ENCODE data around the gene BRAP.
"Not testable (repeated sequence)": the region's sequence is repeated elsewhere in the genome, so short reads cannot be mapped to it uniquely, and the experiment has no call there.

BRAP gene, protein sequence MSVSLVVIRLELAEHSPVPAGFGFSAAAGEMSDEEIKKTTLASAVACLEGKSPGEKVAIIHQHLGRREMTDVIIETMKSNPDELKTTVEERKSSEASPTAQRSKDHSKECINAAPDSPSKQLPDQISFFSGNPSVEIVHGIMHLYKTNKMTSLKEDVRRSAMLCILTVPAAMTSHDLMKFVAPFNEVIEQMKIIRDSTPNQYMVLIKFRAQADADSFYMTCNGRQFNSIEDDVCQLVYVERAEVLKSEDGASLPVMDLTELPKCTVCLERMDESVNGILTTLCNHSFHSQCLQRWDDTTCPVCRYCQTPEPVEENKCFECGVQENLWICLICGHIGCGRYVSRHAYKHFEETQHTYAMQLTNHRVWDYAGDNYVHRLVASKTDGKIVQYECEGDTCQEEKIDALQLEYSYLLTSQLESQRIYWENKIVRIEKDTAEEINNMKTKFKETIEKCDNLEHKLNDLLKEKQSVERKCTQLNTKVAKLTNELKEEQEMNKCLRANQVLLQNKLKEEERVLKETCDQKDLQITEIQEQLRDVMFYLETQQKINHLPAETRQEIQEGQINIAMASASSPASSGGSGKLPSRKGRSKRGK

DNA sequence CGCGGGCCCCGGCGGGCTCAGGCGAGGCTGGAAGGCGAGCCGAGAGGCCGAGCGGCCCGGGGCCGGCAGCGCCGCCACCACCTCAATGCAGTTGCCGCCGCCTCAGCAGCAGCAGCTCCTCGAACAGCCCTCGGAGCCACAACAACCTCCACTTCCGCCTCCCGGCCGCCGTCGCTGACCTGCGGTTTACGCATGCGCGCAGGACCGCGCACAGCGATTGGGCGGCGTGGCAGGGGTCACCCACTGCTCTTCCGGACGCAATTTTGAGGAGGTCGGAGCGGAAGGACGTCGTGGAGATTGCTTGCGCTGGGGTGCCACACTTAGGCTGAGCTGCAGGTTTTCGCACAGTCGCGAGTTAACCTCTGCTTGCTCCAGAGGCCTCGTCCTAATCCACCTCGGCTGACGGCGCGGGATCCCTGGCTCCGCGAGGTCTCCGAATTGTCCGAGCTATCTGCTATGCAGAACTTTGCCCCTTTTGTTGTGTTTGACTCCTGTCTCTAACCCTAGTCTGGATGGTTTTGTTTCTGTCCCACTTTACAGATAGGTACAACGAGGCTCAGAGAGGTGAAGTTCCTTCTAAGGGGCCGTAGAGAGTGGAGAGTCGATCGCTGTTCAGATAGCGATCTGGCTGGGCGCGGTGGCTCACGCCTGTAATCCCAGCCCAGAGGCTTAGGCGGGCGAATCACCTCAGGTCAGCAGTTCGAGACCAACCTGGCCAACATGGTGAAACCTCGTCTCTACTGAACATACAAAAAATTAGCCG, at the start of gene BRAP, which contains the start of gene ACAD10:
Gene BRAP (minus strand): TSS at position 146 of the 763 bp plus-strand sequence. CDS start 164 bp downstream, outside the sequence.
Gene ACAD10 (plus strand): TSS at position 243 of the 763 bp plus-strand sequence. CDS start 6,657 bp downstream, outside the sequence.
- ATAC-seq: peak; percentile 98
- Mint-ChIP-seq H3K9me3 (no peaks in the 10 kb centered on the region), H3K27ac (peak within 1 kb of the TSS; percentile 99 to 100), H3K4me1 (peaks cover 44% of the 10 kb centered on the region), H3K4me3 (peak within 1 kb of the TSS; percentile 95 to 99), H3K27me3 (no peaks in the 10 kb centered on the region)
- DNase-seq: peak; percentile 96

GRCh38 chr12:111733340-111733915, 47.7 kb upstream of the BRAP start:
- no peak for DNase-seq
- no peak for ATAC-seq
- no peaks in the 10 kb centered on the region for H3K9me3 Mint-ChIP-seq
- H3K27ac Mint-ChIP-seq: peak overlapping the region in 1 of 2 donors; percentile 67
- H3K4me1 Mint-ChIP-seq: no peaks in the 10 kb centered on the region
- H3K27me3 Mint-ChIP-seq: no peaks in the 10 kb centered on the region
- H3K4me3 Mint-ChIP-seq: no peak overlapping the region

GRCh38 chr12:111732786-111733185, 47.0 kb upstream of the BRAP start:
- Mint-ChIP-seq H3K27me3 (no peaks in the 10 kb centered on the region), H3K4me3 (no peak overlapping the region), H3K9me3 (no peaks in the 10 kb centered on the region), H3K4me1 (no peaks in the 10 kb centered on the region), H3K27ac (peak overlapping the region in 1 of 2 donors; percentile 67)
- ATAC-seq (no peak), DNase-seq (no peak)

DNA sequence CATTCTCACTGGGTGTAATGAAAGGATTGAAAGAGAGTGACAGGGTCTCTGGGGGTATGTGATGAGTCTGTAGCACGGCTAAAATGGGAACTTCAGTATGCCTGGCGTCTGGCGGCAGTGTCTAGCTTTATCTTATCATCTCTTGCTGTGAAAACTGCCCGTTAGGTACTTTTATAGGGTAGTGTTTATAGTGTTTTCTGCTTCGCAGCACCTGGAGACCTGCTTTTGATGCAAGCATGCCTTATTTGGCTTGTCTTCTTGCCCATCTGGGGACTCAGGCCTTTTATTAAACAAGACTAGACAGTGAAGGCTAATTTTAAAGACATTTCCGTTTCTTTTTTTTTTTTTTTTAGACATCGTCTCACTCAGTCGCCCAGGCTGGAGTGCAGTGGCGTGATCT, 44.7 kb upstream of the BRAP start:
- Mint-ChIP-seq H3K9me3 (no peaks in the 10 kb centered on the region), H3K4me1 (no peaks in the 10 kb centered on the region), H3K4me3 (no peak overlapping the region), H3K27ac (no peak overlapping the region), H3K27me3 (no peaks in the 10 kb centered on the region)
- DNase-seq: no peak
- no peak for ATAC-seq

- ATAC-seq (no peak), DNase-seq (no peak)
- Mint-ChIP-seq H3K27ac (no peak overlapping the region), H3K27me3 (no peaks in the 10 kb centered on the region), H3K9me3 (no peaks in the 10 kb centered on the region), H3K4me3 (no peak overlapping the region), H3K4me1 (no peaks in the 10 kb centered on the region)
Measured at GRCh38 chr12:111728795-111729194, 43.0 kb upstream of the BRAP start.

DNA sequence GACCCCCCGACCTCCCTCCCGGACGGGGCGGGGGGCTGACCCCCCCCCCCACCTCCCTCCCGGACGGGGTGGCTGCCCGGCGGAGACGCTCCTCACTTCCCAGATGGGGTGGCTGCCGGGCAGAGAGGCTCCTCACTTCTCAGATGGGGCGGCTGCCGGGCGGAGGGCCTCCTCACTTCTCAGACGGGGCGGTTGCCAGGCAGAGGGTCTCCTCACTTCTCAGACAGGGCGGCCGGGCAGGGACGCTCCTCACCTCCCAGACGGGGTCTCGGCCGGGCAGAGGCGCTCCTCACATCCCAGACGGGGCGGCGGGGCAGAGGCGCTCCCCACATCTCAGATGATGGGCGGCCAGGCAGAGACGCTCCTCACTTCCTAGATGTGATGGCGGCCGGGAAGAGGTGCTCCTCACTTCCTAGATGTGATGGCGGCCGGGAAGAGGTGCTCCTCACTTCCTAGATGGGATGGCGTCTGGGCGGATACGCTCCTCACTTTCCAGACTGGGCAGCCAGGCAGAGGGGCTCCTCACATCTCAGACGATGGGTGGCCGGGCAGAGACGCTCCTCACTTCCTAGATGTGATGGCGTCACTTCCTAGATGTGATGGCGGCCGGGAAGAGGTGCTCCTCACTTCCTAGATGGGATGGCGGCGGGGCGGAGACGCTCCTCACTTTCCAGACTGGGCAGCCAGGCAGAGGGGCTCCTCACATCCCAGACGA, 38.0 kb upstream of the BRAP start:
- peak; percentile 52 for ATAC-seq
- not testable (repeated sequence) for H3K4me3 Mint-ChIP-seq, H3K27ac Mint-ChIP-seq, H3K4me1 Mint-ChIP-seq, H3K27me3 Mint-ChIP-seq, H3K9me3 Mint-ChIP-seq, DNase-seq

- Mint-ChIP-seq H3K27me3 (no peaks in the 10 kb centered on the region), H3K27ac (no peak overlapping the region), H3K4me1 (no peaks in the 10 kb centered on the region), H3K9me3 (no peaks in the 10 kb centered on the region), H3K4me3 (no peak overlapping the region)
- ATAC-seq (no peak), DNase-seq (no peak)
Measured at GRCh38 chr12:111720457-111720856, 34.7 kb upstream of the BRAP start.

DNA sequence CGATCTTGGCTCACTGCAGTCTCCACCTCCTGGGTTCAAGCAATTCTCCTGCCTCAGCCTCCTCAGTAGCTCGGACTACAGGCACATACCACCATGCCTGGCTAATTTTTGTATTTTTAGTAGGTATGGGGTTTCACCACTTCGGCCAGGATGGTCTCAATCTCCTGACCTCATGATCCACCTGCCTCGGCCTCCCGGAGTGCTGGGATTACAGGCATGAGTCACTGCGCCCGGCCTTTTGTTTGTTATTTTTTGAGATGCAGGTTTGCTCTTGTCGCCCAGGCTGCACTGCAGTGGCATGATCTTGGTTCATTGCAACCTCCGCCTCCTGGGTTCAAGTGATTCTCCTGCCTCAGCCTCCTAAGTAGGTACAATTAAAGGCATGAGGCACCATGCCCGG, 33.6 kb upstream of the BRAP start:
- H3K27ac Mint-ChIP-seq, H3K27me3 Mint-ChIP-seq, DNase-seq, H3K4me3 Mint-ChIP-seq, H3K4me1 Mint-ChIP-seq, H3K9me3 Mint-ChIP-seq, ATAC-seq: not testable (repeated sequence)

GRCh38 chr12:111715279-111715678, 29.5 kb upstream of the BRAP start:
- no peak overlapping the region for H3K27ac Mint-ChIP-seq
- ATAC-seq: no peak
- no peaks in the 10 kb centered on the region for H3K27me3 Mint-ChIP-seq

GRCh38 chr12:111706145-111706544, 20.4 kb upstream of the BRAP start:
- no peaks in the 10 kb centered on the region for H3K9me3 Mint-ChIP-seq
- H3K27me3 Mint-ChIP-seq: no peaks in the 10 kb centered on the region
- DNase-seq (no peak), ATAC-seq (no peak)
- H3K4me3 Mint-ChIP-seq: no peak overlapping the region
- H3K27ac Mint-ChIP-seq: no peak overlapping the region
- H3K4me1 Mint-ChIP-seq: no peaks in the 10 kb centered on the region

More at GRCh38 chr12:111715279-111715678, 29.5 kb upstream of the BRAP start:
- H3K9me3 Mint-ChIP-seq: no peaks in the 10 kb centered on the region
- no peak overlapping the region for H3K4me3 Mint-ChIP-seq
- DNase-seq: no peak
- H3K4me1 Mint-ChIP-seq: no peaks in the 10 kb centered on the region

DNA sequence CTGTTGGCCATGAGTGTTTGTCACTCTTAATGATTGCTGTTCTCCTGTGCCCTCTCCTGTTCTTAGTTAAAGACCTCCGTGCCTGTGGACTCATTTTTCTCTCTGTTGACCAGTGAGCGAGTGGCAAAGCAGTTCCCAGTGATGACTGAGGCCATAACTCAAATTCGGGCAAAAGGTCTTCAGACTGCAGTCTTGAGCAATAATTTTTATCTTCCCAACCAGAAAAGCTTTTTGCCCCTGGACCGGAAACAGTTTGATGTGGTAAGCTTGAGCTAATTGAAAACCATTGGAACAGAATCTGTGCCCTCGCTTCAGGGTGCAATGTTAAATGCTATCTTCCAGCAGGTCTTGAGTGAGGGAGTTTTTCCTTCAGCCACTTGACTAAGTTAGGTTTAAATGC, 19.9 kb upstream of the BRAP start:
- Mint-ChIP-seq H3K9me3 (no peaks in the 10 kb centered on the region), H3K4me1 (no peaks in the 10 kb centered on the region), H3K4me3 (no peak overlapping the region), H3K27ac (no peak overlapping the region), H3K27me3 (no peaks in the 10 kb centered on the region)
- no peak for ATAC-seq
- DNase-seq: no peak

- no peaks in the 10 kb centered on the region for H3K9me3 Mint-ChIP-seq
- no peak for DNase-seq
- H3K4me1 Mint-ChIP-seq: no peaks in the 10 kb centered on the region
- no peak overlapping the region for H3K27ac Mint-ChIP-seq
- no peaks in the 10 kb centered on the region for H3K27me3 Mint-ChIP-seq
- no peak overlapping the region for H3K4me3 Mint-ChIP-seq
- ATAC-seq: no peak
Measured at GRCh38 chr12:111699962-111700361, 14.2 kb upstream of the BRAP start.

DNA sequence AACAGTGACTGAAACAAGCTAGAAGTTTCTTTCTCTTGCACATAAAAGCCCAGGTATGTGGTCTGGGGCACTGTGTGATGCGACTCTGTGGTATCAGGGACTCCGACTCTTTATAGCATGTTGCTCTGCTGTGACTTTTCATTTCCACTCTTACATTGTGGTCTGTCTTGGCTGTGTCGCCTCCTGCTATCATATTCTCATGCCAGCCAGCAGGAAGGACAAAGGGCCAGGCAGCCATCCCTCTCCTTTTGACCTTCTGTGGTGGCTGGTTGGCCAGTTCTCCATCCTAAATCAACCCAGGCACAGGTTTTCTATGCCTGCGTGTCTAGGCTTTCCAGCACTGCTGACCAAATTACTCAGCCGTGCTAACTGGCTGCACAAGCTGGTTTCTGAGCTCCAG, 8.1 kb upstream of the BRAP start:
- no peaks in the 10 kb centered on the region for H3K27me3 Mint-ChIP-seq
- DNase-seq (no peak), ATAC-seq (no peak)
- no peaks in the 10 kb centered on the region for H3K4me1 Mint-ChIP-seq
- peak overlapping the region in 1 of 2 donors; percentile 85 for H3K27ac Mint-ChIP-seq
- H3K9me3 Mint-ChIP-seq: no peaks in the 10 kb centered on the region
- H3K4me3 Mint-ChIP-seq: no peak overlapping the region

DNA sequence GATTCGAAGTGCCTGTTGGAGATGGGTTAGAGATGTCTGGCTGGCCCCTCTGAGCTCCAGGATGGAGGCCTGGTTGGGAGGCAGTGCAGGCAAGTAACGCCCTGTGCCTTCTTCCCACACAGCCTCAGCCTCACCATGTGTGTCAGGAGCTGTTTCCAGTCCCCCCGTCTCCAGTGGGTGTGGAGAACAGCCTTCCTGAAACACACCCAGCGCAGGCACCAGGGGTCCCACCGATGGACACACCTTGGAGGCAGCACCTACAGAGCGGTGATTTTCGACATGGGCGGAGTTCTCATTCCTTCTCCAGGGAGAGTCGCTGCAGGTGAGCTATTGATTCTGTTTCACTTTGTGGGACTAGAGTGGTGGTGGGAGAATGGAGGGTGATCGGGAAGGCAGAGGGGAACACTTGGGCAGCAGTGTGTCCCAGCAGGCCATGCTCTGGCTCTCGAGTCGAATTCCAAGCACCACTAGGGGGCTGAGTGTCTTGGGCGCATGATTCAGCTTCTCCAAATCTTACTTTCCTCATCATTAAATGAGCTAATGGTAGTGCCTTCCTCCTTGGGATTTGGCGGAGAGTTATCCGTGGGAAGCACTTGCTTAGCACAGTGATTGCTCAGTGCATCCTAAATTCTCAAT, 6.9 kb upstream of the BRAP start:
- Mint-ChIP-seq H3K4me1 (peaks cover 5% of the 10 kb centered on the region), H3K27ac (peak overlapping the region in 1 of 2 donors; percentile 55), H3K27me3 (no peaks in the 10 kb centered on the region), H3K9me3 (no peaks in the 10 kb centered on the region), H3K4me3 (no peak overlapping the region)
- DNase-seq: no peak
- ATAC-seq: no peak

DNA sequence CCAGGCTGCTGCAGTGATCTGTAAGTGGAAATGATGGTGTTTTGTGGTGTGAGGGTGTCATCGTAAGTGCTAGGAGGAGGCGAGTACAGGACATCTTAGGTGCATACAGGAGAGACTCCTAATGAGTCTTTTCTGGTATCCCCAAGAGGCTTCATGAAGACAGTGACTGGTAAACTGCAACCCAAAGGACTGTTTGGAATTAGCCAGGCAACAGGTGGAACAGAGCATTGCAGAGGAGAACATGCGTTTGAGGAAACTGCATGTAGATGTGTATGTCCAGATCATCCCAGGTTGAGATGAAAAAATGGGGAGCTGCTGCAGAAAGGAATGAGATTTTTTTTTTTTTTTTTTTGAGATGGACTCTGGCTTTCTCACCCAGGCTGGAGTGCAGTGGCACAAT, 5.5 kb upstream of the BRAP start:
- no peaks in the 10 kb centered on the region for H3K9me3 Mint-ChIP-seq
- no peaks in the 10 kb centered on the region for H3K27me3 Mint-ChIP-seq
- H3K4me1 Mint-ChIP-seq: peaks cover 17% of the 10 kb centered on the region
- no peak overlapping the region for H3K27ac Mint-ChIP-seq
- DNase-seq: no peak
- no peak for ATAC-seq
- H3K4me3 Mint-ChIP-seq: no peak overlapping the region

All from stimulated activated naive CD8-positive, alpha-beta T cell treated with anti-CD3 and anti-CD28 coated beads, Interleukin-15, amount 100 ng/mL, for 72 hours (primary cell).